Non-pigmented ciliary epithelial cell (primary cell): ENCODE measurements around the gene SPAG9.

Source experiments
- DNase-seq: peaks from one replicate; pipeline ENCODE4 v3.0.0-alpha.2; 2010; ENCODE audit warnings: low read depth

The SPAG9 gene, protein sequence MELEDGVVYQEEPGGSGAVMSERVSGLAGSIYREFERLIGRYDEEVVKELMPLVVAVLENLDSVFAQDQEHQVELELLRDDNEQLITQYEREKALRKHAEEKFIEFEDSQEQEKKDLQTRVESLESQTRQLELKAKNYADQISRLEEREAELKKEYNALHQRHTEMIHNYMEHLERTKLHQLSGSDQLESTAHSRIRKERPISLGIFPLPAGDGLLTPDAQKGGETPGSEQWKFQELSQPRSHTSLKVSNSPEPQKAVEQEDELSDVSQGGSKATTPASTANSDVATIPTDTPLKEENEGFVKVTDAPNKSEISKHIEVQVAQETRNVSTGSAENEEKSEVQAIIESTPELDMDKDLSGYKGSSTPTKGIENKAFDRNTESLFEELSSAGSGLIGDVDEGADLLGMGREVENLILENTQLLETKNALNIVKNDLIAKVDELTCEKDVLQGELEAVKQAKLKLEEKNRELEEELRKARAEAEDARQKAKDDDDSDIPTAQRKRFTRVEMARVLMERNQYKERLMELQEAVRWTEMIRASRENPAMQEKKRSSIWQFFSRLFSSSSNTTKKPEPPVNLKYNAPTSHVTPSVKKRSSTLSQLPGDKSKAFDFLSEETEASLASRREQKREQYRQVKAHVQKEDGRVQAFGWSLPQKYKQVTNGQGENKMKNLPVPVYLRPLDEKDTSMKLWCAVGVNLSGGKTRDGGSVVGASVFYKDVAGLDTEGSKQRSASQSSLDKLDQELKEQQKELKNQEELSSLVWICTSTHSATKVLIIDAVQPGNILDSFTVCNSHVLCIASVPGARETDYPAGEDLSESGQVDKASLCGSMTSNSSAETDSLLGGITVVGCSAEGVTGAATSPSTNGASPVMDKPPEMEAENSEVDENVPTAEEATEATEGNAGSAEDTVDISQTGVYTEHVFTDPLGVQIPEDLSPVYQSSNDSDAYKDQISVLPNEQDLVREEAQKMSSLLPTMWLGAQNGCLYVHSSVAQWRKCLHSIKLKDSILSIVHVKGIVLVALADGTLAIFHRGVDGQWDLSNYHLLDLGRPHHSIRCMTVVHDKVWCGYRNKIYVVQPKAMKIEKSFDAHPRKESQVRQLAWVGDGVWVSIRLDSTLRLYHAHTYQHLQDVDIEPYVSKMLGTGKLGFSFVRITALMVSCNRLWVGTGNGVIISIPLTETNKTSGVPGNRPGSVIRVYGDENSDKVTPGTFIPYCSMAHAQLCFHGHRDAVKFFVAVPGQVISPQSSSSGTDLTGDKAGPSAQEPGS (N-terminal part only)

DNA sequence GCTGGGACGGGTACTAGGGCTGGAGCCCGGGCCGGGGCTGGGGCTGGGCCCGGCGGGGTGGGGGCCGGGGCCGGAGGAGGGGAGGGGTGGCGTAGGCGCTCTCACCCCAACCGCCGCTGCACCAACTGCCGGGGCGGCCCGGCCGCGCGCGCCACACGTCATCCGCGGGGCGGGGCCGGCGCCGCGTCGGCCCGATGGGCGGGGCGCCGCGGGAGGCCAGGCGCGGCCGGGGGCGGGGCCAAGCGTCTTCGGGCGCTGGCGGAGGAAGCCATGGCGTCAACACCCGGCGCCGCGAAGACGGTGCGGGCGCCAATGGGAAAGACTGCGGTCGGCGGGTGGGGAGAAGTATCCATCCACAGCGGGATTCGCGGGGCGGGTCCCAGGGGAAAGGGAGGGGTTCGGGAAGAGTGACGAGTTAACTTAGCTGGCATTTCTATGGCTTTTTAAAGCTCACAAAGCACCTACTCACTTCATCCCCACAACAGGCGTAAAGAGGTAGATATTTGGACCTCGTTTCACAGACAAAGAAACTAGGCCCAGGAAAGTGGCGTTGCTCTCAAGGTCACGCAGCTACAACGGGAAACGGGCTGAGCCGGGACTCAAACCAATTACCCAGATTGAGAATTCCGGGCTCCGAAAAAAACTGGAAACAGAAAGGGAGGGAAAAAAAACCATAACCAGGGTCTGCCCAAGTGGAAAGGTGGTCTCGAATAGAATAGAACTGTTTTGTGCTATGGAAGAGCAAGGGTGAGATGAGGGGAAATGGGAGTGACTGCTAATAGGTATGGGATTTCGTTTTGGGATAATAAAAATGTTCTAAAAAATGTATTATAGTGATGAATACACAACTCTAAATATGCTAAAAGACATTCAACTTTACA, at the start of gene SPAG9:
Gene SPAG9 (minus strand): TSS at position 130 of the 881 bp plus-strand sequence. CDS start 212 bp downstream, outside the sequence.
- DNase-seq = peak; percentile 75

DNA sequence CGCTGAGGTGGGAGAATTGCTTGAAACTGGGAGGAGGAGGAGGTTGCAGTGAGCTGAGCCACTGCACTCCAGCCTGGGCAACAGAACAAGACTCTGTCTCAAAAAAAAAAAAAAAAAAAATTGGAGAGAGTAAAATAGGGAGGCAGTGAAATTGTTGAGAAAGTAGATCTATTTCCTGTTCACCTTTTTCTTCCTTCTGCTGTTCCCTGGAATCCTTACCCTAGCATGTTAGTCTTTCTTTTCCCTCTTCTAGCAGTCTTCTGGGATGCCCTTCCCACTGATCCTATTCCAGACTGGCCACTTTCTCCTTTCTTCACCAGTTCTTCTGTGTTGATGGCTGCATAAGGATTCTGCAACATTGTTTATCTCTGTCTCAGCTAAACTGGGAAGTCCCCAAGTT, 48.7 kb upstream of the SPAG9 start:
- DNase-seq = no peak

DNA sequence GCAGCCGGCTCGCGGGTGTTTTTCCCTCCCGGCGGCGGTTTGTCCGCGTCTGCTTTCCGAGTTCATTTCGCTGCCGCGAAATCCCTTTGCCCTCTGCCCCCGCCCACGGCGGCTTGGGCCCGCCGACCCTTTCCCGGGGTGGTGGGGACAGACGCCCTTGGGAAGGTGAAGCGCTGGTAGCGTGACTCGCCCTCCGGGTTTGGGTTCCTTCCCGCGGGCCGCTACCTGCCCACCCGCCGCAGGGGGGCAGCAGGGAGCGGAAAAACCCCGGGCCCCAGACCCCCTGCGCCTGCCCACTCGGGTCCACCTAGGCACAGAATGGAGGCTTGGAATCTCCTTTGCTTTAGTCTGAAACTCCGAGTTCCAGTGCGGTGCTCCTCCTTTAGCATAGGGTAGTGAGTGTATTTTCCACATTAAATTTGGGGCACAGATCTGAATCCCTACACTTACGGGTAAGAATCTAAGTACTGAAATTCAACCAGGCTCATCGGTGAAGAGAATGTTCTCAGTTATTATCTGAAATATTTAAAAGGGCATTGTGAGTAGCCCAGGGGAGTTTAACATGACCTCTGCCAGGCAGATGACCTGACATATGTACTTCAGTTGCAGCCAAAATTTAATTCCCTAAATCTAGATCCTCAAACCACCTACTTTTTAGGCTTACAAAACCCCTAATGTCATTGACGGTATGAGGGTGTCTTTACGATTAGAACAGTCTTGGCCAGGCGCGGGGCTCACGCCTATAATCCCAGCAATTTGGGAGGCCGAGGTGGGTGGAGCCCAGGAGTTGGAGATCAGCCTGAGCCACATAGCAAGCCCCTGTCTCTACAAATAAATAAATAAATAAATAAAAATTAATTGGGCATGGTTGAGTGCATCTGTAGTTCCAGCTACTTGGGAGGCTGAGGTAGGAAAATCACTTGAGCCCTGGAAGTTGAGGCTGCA, 46.6 kb upstream of the SPAG9 start:
- no peak for DNase-seq

DNA sequence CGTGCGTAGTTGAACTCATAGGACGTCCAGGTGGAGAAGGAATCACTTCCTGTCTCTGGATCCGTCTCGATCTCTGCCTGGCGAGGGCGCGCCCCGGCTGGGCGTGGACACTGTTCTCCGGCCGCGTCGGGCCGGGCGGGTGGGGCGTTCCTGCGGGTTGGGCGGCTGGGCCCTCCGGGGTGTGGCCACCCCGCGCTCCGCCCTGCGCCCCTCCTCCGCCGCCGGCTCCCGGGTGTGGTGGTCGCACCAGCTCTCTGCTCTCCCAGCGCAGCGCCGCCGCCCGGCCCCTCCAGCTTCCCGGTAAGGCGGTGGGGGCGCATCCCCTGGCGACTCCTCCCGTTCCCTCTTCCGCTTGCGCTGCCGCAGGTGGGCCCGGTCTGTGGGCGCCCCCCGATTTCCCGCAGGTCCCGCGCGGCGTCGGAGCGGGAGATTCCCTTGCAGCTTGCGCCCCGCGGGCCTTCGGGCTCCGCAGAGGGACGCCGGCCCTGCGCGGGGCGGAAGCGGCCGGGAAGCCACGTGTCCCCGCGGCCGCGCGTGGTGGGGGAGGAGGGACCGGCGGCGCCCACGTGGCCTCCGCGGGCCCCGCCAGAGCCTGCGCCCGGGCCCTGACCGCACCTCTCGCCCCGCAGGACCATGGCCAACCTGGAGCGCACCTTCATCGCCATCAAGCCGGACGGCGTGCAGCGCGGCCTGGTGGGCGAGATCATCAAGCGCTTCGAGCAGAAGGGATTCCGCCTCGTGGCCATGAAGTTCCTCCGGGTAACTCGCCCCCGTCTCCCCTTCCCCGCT, 45.7 kb upstream of the SPAG9 start, which contains the start of gene NME2:
Gene NME2 (plus strand): TSS at position 214 of the 789 bp plus-strand sequence. CDS start 420 bp downstream, at position 634.
- DNase-seq = no peak

DNA sequence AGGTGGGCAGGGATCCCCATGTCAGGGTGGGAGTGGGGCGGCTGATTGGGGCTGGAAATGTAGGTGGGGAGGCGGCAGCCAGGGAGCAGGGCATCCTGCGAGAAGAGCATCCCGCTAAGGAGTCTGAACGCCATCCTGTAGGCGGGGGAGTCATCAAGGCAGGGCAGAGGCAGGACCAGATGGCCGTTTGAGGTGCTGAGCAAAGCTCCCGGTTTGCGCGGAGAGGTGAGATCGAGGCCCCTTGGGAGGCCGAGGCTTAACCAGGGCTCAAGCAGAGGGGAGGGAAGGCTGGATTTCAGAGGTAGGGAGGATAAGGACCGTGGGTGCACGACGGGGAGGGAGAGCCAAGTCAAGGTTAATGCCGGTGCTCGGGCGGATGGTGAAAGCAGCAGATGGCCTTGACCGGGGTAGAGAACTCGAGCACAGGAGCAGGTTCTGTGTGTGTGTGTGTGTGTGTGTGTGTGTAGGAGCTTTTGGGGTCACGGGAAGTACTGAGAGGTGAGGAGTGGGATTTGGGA, 45.1 kb upstream of the SPAG9 start:
- no peak for DNase-seq

DNA sequence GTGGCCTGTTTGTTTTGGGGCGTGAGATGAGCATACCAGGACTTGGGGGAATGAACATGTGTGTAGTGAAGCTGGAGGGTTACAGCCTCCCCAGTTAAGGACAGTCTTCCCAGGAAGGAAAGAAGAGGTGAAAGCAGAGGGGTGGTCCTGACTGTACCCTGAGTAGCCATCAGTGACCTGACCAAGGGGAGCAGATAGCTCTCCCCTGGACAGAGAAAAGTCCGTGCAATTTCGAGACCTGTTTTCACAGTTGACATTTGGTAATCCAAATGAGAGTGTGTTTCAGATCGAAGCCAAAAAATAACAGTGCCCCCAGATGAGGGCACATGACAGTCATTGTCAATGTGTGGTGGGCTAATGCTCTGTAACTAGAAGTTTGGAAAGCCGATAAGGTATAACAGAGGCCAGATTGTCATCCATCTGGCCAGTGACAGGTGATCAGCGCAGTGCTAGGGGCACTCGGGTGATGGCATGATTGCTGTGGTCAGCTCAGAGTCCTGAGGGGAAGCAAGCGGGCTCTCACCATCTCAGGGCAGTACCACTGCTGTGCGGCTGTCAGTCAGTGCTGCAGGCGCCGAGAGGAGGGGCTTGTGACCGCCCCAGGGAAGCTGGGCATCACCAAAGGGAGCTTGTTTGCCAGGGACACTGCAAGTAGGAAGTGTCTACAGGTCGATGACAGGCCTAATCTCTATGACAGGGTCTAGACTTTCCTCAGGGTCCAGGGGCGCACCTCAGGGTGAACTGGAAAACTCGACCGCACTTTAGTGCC, 44.4 kb upstream of the SPAG9 start:
- no peak for DNase-seq

DNA sequence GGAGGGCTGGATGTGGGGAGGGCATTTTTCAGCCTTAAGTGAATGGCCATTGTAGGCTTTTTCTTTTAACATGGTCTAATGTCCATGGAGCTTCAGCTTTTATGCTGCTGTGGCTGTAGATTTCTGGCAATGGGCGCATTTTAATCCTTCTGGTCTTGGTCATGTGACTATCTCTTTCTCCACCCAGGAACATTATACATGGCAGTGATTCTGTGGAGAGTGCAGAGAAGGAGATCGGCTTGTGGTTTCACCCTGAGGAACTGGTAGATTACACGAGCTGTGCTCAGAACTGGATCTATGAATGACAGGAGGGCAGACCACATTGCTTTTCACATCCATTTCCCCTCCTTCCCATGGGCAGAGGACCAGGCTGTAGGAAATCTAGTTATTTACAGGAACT, 40.9 kb upstream of the SPAG9 start:
- no peak for DNase-seq

DNA sequence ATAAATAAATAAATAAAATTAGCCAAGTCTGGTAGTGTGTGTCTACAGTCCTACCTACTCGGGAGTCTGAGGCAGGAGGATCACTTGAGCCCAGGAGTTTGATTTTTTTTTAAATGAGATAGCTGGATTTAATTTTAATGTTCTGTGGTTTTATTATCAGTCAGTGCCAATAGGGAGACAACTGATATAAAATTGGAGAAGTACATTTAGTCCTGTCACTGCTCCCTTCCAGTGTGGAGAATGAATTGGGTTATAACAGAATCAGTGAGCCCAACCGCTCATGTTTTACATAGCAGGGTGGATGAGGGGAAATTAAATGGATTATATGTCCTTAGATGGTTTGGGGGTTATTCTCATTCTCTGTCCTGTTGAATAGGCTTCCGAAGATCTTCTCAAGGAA, 38.9 kb upstream of the SPAG9 start:
- no peak for DNase-seq

DNA sequence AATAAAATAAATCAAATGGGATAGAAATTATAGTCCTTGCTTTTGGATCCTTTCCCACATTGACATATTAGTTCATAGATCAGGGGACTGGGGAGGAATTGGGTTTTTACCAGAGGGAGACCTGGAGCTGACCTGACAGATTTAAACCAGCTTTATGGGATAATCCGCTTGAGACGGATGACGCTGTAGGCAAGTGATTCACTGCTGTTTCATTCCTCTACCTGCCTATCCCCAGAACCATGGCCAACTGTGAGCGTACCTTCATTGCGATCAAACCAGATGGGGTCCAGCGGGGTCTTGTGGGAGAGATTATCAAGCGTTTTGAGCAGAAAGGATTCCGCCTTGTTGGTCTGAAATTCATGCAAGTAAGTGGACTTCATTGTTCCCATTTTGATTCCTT, 34.7 kb upstream of the SPAG9 start:
- DNase-seq = no peak

DNA sequence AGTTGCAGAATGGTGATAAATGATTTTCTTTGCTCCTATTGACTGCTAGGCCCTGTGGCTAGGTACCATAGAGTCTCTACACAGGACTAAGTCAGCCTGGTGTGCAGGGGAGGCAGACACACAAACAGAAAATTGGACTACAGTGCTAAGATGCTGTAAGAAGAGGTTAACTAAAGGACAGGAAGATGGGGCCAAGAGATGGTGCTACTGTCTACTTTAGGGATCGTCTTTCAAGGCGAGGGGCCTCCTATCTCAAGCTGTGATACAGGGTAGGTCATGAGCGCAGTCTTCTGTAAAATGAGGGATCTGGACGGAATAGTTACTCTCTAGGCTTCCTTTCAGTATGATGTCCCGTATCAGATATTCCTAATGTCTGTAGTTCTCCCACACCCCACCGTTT, 33.5 kb upstream of the SPAG9 start:
- no peak for DNase-seq

DNA sequence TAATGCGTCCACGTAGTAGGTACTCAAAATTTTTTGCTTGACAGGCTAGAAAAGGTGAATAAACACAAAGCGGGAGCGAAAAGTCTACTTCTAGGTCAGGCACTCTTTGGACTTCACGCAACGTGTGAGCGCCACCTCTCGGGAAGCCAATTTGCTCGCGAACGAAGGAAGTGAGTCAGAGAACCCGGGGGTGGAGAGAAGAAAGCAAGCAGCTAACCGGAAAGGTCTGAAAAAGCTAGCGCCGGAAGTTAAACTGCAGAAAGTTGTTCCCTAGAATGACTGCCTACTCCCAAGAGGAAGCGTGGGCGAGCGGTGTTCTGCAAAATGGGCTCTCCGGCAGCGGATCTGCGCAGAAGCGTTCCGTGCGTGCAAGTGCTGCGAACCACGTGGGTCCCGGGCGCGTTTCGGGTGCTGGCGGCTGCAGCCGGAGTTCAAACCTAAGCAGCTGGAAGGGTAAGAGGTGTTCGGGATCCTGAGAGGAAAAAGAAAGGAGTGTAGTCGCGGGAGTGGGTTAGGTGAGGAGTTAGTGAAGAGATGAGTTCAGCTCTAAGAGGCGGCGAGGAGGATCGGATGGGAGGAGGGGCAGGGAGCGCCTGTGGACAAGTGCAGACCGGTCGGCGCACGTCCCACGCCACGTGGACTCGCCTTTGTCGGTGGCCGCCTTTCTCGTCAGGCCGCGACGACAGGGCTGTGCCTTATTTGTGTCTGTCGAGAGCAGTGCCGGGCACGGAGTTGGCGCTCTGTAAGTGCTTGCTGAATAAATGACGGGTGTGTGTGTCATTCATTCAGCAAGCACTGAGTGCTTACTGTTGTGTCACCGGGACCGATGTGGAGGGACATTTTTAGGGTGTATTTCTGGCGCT, 32.8 kb upstream of the SPAG9 start, which contains the start of gene NME1:
Gene NME1 (plus strand): TSS at position 350 of the 863 bp plus-strand sequence. CDS start 2,096 bp downstream, outside the sequence.
- peak; percentile 100 for DNase-seq

DNA sequence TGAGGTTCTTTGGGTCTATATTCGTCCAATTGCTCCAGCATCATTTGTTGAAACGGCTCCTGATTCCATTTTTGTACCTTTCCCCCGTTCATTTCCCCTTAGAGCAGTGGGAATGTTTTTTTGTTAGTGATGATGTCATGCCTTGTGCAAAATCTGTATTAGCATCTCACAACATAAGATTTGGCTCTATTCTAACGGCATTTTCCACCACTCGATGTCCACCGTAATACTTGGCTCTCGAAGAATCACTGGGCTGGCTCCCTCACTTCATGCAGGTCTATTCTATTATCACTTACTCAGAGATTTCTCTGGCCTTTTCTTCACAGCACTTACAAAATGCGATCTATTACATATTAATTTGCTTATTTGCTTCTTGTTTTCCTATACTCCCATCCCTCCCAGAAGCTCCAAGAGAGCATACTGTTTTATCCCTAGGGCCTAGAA, 32.1 kb upstream of the SPAG9 start:
- no peak for DNase-seq

DNA sequence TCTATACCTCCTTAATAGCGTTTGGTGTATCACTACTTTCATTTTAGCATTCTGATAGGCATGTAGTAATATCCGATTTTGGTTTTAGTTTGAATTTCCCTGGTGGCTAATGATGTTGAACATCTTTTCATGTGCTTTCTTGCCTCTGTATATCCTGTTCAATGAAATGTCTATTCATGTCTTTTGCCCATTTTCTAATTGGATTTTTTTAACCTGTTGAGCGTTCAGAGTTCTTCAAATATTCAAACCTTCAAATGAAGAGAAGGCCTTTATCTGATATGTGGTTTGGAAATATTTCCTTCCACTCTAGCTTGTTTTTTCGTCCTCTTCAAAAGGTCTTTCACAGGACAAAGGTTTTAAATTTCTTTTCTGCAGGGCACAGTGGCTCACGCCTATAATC, 30.3 kb upstream of the SPAG9 start:
- no peak for DNase-seq

DNA sequence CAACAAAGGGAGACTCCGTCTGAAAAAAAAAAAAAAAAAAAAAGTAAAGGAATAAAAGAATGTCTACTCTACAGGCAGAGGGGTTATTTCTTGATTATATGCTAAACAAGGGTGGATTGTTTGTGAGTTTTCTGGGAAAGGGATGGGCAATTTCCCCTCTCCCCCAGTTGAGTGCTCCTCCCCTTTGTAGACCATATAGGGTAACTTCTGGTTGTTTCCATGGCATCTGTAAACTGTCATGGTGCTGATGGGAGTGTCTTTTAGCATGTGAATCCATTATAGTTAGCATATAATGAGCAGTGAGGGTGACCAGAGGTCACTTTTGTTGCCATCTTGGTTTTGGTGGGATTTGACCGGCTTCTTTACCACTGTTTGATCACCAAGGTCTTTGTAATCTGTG, 28.5 kb upstream of the SPAG9 start:
- no peak for DNase-seq

DNA sequence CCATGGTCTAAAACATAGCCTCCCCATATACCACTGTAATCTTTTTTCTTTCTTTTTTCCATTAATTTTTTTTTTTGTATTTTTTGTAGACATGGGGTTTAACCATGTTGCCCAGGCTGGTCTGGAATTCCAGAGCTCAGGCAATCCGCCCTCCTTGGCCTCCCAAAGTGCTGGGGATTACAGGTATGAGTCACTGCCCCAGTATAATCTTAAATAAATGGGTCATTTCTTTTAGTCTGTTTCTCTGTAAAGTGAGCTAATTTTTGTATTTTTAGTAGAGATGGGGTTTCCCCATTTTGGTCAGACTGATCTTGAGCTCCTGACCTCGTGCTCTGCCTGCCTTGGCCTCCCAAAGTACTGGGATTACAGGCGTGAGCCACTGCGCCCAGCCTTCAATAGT, 27.0 kb upstream of the SPAG9 start:
- no peak for DNase-seq

DNA sequence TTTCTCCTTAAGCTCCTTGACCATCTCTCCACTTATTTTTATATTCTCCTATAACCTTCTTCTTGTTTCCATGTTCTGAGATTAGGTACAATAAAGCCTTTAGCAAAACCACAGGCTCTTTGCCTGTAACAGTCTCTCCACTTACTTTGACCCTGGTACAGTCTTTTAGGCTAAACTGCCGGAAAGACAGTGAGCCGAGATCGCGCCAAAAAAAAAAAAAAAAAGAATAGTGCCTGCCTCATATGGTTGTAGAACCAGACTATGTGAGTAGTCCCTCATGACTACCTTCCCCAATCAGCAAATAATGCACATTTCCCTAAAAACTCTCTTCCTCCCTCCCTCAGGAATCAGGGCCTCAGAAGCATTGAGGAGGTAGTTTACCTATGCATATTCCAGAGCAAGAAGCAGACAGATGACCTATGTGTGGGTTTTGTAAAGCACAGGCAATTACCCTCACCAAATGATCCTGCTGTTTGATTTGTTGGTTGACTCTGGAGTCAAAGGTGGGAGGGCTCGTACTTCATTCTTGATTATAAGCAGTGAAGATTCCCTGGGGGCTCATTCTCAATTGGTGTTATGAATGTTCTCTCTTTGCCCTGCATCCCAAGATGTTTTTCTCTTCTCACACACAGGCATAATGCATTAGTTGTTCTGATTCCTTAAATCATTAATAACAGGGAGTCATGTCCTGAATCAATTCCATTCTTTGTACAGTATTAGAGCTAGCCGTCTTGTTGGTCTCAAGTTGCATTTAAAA, 23.8 kb upstream of the SPAG9 start:
- no peak for DNase-seq
